DMS79 treated with DMSO at 0.1 percent for 48 hours (cell line): Measurements from ENCODE around the gene QRFP.
A peak's percentile ranks its signal among the peaks of the same experiment; 100 is the strongest.

Experiments
- DNase-seq: peaks from one replicate; lab custom pipeline; 2025; lab: John Stamatoyannopoulos, UW

The QRFP gene

GRCh38 chr9:130871395-130872062 lies 25.1 kb downstream of the QRFP start:
- DNase-seq: no peak

DNA sequence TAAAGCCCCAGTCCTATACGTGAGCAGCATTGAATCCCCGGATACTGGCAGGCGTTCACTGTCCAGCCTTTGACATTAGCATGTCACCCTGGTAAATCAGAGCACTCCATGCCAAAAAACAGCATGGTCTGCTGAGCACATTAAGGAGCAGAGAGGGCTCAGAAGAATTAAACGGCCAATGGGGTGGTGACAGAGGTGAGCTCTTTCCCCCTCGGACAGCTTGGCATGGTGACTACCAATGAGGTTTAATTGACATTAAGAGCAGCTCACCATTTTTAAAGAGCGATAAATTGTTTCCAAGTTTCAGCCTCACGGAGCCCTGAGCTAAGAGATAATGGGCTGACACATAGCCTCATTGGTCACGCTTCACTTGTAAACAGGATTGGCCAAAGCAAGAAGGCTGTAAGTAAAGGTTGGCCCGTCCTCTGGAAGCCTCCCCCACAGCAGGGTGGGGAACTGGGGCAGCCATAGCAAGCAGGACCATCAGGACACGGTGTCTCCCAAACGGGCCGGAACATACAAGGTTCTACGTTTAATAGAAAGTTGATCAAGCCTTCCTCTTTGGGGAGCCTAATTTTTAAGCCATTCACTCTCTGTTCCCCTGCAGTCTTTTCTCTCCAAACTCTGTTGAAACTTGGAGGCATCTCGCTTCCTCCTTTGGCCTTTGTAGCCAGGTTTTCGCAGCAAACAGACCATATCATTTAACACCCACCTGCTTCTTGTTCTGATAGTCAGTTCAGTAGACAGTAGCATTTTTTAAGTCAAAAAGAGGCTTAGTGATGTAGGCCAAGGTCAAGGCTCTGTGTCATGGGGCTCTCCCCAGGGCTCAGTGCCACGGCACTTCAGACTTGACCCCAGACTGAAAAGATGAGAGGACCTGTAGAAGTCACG lies 25.9 kb downstream of the QRFP start:
- DNase-seq: peak; percentile 95

DNA sequence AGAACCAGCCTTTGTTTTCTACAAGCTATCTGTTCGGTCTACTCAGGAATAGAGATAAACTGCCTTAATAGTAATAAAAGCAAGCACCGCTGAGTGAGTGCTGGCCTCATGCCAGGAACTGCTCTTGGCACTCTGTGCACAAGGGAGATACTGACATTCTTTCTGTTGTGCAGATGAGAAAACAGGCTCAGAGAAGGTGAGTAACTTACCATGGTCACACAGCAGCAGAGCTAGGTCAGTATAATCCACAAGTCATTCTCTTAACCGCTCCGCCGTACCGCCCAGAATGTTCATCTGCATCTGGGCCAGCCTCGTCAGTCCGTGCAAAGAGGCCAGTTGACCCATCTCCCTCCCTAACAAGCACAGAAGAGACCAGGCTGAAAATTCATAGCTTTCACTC lies 27.4 kb downstream of the QRFP start:
- peak; percentile 28 for DNase-seq

GRCh38 chr9:130868230-130868629 lies 28.4 kb downstream of the QRFP start:
- DNase-seq: no peak

- DNase-seq: no peak
Measured at GRCh38 chr9:130867556-130867955, 29.1 kb downstream of the QRFP start.

DNA sequence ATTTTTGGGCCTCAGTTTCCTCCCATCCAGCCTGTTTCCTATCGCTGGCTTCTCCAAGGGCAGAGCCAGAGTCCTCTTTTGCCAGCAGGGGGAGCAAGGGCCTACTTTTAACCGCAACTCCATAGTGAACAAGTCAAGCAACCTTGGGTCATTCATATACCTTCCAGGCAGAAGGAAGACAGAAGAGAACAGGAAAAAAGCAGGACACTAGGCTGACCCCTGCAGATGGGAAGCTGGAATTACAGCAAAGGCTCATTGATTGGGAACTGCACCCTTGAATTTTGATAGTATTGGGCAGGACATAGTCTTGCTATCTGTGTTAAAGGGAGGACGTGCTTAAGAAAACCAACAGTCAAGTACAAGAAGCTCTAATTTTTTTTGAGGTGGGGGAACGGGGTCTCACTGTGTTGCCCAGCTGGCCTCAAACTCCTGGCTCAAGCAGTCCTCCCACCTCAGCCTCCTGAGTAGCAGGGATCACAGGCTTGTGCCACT lies 30.1 kb downstream of the QRFP start:
- DNase-seq: peak; percentile 49

DNA sequence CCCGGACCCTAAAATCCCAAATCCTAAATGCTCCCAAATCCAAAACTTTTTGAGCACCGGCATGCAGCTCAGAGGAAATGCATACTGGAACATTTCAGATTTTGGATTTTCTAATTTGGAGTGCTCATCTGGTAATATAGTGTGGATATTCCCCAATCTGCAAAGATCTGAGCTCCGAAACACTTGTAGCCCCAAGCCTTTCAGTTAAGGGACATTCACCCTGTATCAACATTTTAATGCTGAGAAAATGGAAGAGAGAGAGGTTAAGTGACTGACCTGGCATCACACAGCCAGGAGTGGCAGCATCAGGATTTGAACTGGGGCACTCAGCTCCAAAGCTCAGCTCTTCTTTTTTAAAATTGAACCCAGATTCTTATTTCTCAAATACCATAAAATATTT lies 30.7 kb downstream of the QRFP start:
- DNase-seq: no peak

- no peak for DNase-seq
Measured at GRCh38 chr9:130864541-130864940, 32.1 kb downstream of the QRFP start.

DNA sequence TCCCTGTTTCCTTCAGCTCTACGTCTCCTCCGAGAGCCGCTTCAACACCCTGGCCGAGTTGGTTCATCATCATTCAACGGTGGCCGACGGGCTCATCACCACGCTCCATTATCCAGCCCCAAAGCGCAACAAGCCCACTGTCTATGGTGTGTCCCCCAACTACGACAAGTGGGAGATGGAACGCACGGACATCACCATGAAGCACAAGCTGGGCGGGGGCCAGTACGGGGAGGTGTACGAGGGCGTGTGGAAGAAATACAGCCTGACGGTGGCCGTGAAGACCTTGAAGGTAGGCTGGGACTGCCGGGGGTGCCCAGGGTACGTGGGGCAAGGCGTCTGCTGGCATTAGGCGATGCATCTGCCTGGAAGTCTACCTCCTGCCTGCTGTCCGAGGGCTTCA lies 33.9 kb downstream of the QRFP start:
- no peak for DNase-seq

- no peak for DNase-seq
Measured at GRCh38 chr9:130862217-130862616, 34.4 kb downstream of the QRFP start.

DNA sequence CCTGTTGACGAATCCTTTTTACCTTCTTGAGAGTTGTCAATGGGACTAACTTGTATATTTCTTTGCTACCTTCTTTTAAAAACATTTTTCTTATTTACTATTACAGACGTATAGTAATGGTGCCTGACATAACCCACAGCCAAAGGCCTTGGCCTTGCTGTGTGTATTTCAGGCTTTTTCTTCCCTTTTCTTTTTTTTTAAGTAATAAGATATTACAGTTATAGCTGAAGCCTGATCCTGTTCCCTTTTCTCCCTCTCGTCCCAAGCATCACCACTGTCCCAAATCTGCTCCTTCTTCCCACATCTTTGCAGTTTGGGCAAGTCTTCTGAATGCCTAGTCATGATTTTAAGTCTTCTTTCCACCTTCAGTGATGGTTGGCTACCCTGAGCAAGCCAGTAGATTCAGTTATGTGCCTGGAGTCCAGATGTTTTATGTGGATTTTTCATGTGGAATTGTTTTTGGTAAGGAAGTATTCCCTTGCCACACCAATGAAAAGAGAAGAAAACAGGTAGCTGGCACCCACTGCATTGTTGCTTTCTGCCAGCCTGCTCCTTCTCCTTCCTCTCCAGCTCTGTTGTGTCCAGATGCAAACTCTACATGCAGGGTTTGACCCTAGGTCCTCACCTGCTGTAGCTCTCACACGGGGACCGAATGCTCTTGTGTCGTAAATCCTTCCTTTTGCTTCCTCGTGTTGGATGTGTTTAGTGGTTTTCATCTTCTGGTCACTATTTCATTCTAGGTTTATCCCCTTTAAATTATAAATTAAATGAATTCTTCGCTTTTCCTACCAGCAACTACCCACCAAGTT lies 35.0 kb downstream of the QRFP start:
- DNase-seq: no peak

DNA sequence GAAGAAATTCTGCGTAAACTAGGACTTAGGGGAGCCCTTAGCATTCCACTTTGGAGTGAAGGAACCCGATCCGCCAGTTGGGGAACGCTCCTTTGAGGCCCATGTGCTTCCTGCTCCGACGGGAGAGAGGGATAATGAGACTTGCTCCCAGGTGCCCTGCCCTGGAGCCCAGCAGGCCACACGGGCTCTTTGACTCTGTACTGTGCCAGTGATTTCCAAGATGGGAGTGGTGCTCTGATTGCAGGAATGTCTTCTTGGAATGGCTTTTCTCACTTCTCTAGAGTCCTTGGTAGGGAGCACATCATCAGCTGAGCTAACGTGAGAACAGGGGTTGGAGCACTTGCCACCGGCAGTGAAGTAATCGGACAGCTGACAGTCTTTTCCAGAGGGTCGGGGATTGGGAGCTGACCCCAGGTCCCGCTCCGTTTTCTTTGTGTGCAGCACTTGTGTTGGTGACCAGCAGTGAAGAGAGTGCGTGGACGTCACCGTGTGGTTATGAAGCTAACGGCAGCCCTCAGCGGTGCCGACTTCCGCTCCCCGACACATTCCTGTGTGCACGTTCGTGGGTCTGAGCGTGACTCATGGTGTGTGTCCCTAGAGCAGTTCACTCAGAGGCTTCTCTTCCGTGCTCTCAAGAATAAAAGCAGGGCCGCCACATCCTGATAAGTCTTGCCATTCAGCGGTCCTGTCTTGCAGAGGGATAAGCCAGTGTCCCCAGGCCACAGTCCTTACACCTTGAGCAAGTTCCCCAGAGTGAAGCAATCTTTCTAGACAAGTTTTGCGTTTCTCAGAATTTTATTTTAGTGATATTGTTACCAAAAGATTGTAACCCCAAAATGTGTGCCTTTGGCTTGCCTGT lies 35.9 kb downstream of the QRFP start:
- no peak for DNase-seq

DNA sequence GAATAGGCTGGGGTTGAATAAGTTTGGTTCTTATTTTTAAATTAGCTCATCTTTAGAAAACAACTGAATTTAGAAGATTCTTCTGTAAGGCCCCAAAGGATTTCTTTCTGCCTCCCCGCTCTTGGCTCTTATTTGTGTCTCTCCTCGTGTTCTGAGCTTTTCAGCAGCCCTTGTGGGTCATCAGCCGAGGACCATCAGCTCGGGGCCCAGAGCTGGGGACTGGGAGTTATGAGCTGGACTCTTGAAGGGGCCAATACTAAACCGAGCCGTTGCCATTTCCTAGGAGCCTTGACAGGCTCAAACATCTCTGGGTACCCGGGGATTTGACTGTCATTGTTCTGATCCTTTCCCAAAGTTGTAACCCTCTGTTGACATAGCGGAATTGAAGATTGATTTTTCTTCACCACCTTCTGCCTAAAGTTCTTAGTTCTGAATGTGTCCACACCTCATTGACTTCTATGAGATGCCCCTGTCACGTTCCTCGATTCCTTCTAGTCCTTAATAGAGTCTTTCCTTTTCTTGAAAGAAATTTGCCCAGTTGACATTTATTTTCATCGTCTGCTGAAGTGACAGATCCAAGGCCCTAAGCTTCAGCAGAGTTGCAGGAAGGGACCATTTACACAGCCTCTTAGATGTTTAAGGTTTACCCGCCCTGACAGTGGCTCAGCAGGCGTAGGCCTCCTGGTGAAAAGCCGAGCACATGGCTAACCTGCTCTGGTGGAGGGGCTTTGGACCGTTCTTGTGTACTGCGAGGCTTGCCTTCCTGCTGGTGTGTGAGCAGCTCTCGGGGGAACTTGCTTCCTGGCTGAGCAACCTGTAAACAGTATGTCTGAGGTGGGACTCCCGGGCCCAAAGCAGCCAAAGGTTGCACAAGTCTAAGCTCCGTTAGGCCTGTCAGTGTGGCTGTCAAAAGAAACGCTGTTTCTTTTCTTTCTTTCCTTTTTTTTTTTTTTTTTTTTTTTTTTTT lies 37.6 kb downstream of the QRFP start:
- no peak for DNase-seq

GRCh38 chr9:130857864-130858738 lies 38.5 kb downstream of the QRFP start:
- peak; percentile 54 for DNase-seq

DNA sequence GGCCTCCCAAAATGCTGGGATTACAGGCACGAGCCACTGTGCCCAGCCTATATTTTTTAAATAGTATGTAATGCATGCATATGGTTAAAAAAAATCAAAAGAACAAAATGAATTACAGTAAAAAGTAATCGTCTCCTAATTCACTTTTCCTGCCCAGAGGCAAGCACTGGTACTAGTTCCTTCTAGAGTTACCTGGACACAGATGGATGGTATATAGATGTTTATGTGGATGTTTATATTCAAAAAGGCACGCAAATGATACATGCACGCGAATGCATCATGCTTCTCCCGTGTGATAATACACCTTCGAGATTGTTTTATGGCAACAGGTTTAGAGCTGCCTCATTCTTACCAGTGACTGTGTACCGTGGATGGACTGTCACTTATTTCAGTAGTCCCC lies 40.1 kb downstream of the QRFP start:
- no peak for DNase-seq

DNA sequence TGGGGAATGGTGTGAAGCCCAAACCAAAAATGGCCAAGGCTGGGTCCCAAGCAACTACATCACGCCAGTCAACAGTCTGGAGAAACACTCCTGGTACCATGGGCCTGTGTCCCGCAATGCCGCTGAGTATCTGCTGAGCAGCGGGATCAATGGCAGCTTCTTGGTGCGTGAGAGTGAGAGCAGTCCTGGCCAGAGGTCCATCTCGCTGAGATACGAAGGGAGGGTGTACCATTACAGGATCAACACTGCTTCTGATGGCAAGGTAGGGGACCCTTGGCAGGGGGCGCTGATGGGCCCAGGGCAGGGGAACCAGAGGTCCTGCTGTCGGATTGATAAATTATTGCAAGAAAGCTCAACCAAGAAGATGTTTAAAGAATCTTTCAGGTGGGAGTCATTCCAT lies 41.8 kb downstream of the QRFP start:
- DNase-seq: no peak

DNA sequence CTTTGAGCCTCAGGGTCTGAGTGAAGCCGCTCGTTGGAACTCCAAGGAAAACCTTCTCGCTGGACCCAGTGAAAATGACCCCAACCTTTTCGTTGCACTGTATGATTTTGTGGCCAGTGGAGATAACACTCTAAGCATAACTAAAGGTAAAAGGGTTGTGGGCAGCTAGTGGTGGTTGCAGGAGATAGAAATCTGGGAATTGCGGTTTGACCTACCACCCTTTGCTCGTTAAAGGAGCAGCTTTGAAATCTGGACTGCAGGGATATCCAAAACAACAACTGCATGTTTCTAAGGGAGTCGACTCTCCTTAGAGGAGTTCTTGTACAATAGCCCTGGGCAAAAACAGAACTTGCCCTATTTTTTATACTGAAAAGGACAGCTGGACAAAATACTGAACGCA lies 42.5 kb downstream of the QRFP start:
- no peak for DNase-seq

- no peak for DNase-seq
Measured at GRCh38 chr9:130852801-130853200, 43.8 kb downstream of the QRFP start.

DNA sequence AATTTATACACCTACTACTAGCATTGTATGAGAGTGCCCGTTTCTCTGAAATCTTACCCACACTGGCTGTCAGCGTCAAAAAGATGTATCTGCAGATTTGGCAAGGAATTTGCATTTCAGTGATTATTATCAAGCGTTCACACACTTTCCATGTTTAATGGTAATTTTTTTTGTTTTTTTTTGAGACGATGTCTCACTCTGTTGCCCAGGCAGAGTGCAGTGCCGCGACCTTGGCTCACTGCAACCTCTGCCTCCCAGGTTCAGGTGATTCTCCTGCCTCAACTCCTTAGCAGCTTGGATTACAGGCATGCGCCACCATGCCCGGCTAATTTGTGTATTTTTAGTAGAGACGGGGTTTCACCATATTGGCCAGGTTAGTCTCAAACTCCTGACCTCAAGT lies 47.3 kb downstream of the QRFP start:
- DNase-seq: no peak
